Tibial artery (tissue), 4 donors: Measurements from ENCODE around the gene CCDC86.
"Not testable (repeated sequence)": the region's sequence is repeated elsewhere in the genome, so short reads cannot be mapped to it uniquely, and the experiment has no call there.

Experiments
- DNase-seq, 2 donors: peaks; one replicate each; pipeline ENCODE4 v3.0.0-alpha.2; 2019
- H3K27ac ChIP-seq, 2 donors: fragments of 200-600 bp; sonication (generic) in 1 of 2; 1 replicate in 1 of 2; 2 replicates in 1 of 2; pipeline ENCODE4 v1.5.1; 2018 to 2019; ENCODE audit warnings: mild to moderate bottlenecking in 1 of 2
- H3K27me3 ChIP-seq, 2 donors: fragments of 200-600 bp; sonication (generic) in 1 of 2; one replicate each; pipeline versions ENCODE4 v1.5.1 to v1.6.0; 2016 to 2019
- H3K36me3 ChIP-seq, 3 donors: fragments of 200-600 bp; sonication (generic) in 2 of 3; one replicate each; pipeline ENCODE4 v1.5.1; 2016 to 2019; ENCODE audit warnings: mild to moderate bottlenecking in 2 of 3
- H3K4me1 ChIP-seq, 4 donors: fragments of 200-600 bp; sonication (generic) in 2 of 4; 1 replicate in 3 of 4; 2 replicates in 1 of 4; pipeline ENCODE4 v1.5.1; 2016 to 2019
- H3K4me3 ChIP-seq, 2 donors: fragments of 200-600 bp; sonication (generic) in 1 of 2; 1 replicate in 1 of 2; 2 replicates in 1 of 2; pipeline ENCODE4 v1.5.1; 2018 to 2019; ENCODE audit warnings: mild to moderate bottlenecking in 2 of 2
- H3K9me3 ChIP-seq, 3 donors: fragments of 200-600 bp; sonication (generic) in 1 of 3; one replicate each; pipeline ENCODE4 v1.5.1; 2016 to 2019
- intact Hi-C: fragments of 100-400 bp; cut with DNase I; formaldehyde crosslinking; loops from one replicate; pipeline ENCODE4 v1.15.0; 2023; ENCODE audit warnings: low total_unique reads
- TF ChIP-seq, protein P1 (sequence below), 2 experiments: fragments of 200-600 bp in 1 of 2; fragments of 450-650 bp in 1 of 2; IDR thresholded peaks; one replicate each; pipeline ENCODE4 v1.5.1; 2017 to 2019; ENCODE audit warnings: antibody characterized with exemption in 2 of 2, mild to moderate bottlenecking in 1 of 2, moderate library complexity in 1 of 2

The CCDC86 gene

DNA sequence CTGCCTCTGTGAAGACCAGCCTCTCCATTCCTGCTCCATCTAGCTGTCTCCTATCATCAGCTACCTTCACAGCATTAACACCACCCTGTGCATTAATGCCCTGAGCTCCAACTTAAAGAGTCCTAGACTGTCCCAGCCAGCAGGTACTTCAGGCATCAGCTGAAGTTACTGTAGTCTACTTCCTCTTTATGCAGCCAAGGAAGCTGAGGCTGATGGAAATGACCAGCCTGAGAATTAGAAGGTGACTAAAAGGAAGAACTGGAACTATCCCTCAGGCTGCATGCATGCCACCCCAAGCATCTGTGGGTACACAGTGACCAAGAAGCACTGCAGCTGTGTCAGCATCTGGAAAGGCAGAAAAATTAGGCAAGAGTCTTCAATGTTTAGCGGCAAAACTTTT, 28.6 kb upstream of the CCDC86 start:
- intact Hi-C loops: no loop called here
- no peaks in the 10 kb centered on the region for H3K27me3 ChIP-seq
- H3K36me3 ChIP-seq: no peaks in the 10 kb centered on the region
- no peak overlapping the region for H3K4me3 ChIP-seq
- H3K27ac ChIP-seq: no peak overlapping the region
- TF ChIP-seq, protein P1, sequence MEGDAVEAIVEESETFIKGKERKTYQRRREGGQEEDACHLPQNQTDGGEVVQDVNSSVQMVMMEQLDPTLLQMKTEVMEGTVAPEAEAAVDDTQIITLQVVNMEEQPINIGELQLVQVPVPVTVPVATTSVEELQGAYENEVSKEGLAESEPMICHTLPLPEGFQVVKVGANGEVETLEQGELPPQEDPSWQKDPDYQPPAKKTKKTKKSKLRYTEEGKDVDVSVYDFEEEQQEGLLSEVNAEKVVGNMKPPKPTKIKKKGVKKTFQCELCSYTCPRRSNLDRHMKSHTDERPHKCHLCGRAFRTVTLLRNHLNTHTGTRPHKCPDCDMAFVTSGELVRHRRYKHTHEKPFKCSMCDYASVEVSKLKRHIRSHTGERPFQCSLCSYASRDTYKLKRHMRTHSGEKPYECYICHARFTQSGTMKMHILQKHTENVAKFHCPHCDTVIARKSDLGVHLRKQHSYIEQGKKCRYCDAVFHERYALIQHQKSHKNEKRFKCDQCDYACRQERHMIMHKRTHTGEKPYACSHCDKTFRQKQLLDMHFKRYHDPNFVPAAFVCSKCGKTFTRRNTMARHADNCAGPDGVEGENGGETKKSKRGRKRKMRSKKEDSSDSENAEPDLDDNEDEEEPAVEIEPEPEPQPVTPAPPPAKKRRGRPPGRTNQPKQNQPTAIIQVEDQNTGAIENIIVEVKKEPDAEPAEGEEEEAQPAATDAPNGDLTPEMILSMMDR (IDR thresholded peaks at IDR 0.05): no peak
- H3K9me3 ChIP-seq: peaks cover 0 to 15% (median 8%) of the 10 kb centered on the region in 3 donors
- no peak for DNase-seq
- no peaks in the 10 kb centered on the region for H3K4me1 ChIP-seq

- H3K36me3 ChIP-seq: no peaks in the 10 kb centered on the region
- H3K4me1 ChIP-seq: no peaks in the 10 kb centered on the region
- no peak overlapping the region for H3K27ac ChIP-seq
- DNase-seq: no peak
- no peaks in the 10 kb centered on the region for H3K27me3 ChIP-seq
- intact Hi-C loops: no loop called here
- H3K4me3 ChIP-seq: no peak overlapping the region
- TF ChIP-seq, protein P1 (IDR thresholded peaks at IDR 0.05): no peak
- peaks cover 0 to 15% (median 8%) of the 10 kb centered on the region in 3 donors for H3K9me3 ChIP-seq
Observed at GRCh38 chr11:60814112-60814511, 27.8 kb upstream of the CCDC86 start.

GRCh38 chr11:60816590-60817157, 25.2 kb upstream of the CCDC86 start:
- Histone ChIP-seq H3K27me3 (peaks cover 0 to 5% of the 10 kb centered on the region in 2 donors), H3K36me3 (no peaks in the 10 kb centered on the region), H3K4me1 (no peaks in the 10 kb centered on the region), H3K27ac (no peak overlapping the region), H3K9me3 (peaks cover 0 to 15% (median 8%) of the 10 kb centered on the region in 3 donors), H3K4me3 (no peak overlapping the region)
- DNase-seq: no peak
- intact Hi-C loops: no loop called here
- TF ChIP-seq, protein P1 (IDR thresholded peaks at IDR 0.05): no peak

DNA sequence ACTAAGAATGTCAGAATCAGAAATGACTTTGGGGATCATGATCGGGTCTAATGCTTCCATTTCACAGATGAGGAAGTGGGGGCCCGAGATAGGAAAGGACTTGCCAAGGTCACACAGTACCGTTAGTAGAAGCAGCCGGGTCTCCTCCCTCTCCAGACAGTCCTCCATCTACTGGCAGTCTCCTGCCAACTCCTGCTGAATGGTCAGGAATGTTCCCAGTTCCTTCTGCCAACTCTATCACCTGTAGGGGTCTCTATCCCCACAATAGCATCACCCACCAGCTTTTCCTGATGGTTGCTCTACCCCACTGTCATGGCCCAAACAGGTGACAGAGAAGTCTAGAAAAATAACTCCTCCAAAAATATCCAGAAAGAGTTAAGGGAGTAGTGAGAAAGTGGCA, 23.9 kb upstream of the CCDC86 start:
- TF ChIP-seq, protein P1 (IDR thresholded peaks at IDR 0.05): no peak
- Histone ChIP-seq H3K27ac (no peak overlapping the region), H3K9me3 (peaks cover 0 to 15% (median 8%) of the 10 kb centered on the region in 3 donors), H3K36me3 (no peaks in the 10 kb centered on the region), H3K27me3 (peaks cover 0 to 5% of the 10 kb centered on the region in 2 donors), H3K4me1 (peaks cover 0 to 4% (median 0%) of the 10 kb centered on the region in 4 donors), H3K4me3 (no peak overlapping the region)
- intact Hi-C loops: no loop called here
- DNase-seq: no peak

GRCh38 chr11:60821827-60822599, 19.9 kb upstream of the CCDC86 start:
- intact Hi-C loops: no loop called here
- H3K27me3 ChIP-seq: peaks cover 0 to 5% of the 10 kb centered on the region in 2 donors
- H3K36me3 ChIP-seq: no peaks in the 10 kb centered on the region
- H3K4me3 ChIP-seq: no peak overlapping the region
- TF ChIP-seq, protein P1 (IDR thresholded peaks at IDR 0.05): no peak
- H3K4me1 ChIP-seq: peaks cover 0 to 4% (median 0%) of the 10 kb centered on the region in 4 donors
- H3K27ac ChIP-seq: no peak overlapping the region
- H3K9me3 ChIP-seq: peaks cover 0 to 8% (median 1%) of the 10 kb centered on the region in 3 donors
- no peak for DNase-seq

GRCh38 chr11:60823745-60824306, 18.1 kb upstream of the CCDC86 start:
- intact Hi-C loops, DNase-seq, H3K36me3 ChIP-seq: not testable (repeated sequence)

More at GRCh38 chr11:60823745-60824306, 18.1 kb upstream of the CCDC86 start:
- not testable (repeated sequence) for H3K27ac ChIP-seq, H3K4me1 ChIP-seq, H3K27me3 ChIP-seq, H3K9me3 ChIP-seq, H3K4me3 ChIP-seq
